GM23338 (cell line): Measurements from ENCODE around the gene PMVK. TPM values are rescaled to one million over a fixed set of nuclear protein-coding genes. Genes with fewer than 3 reads are reported as not detected.

Experiments
- ATAC-seq: fragments of 200-7000 bp; cut with Tn5 transposase; 3 replicates; pipeline ENCODE4 v1.9.1; 2020
- DNase-seq: peaks from one replicate; pipeline ENCODE4 v3.0.0-alpha.2; 2015; ENCODE audit warnings: low spot score
- H2AFZ ChIP-seq: fragments of 200-600 bp; sonication (generic); 2 replicates; pipeline ENCODE4 v1.8.0; 2016; ENCODE audit warnings: antibody characterized with exemption, mild to moderate bottlenecking, moderate library complexity
- H3F3A ChIP-seq: fragments of 200-600 bp; sonication (generic); replicated peaks from 2 replicates; pipeline ENCODE4 v1.8.0; 2017; ENCODE audit warnings: antibody characterized with exemption, mixed run types, low read depth
- H3K27ac ChIP-seq: fragments of 200-600 bp; sonication (generic); 2 replicates; pipeline ENCODE4 v1.6.1; 2016; ENCODE audit warnings: low read depth
- H3K27me3 ChIP-seq: fragments of 200-600 bp; sonication (generic); 2 replicates; pipeline ENCODE4 v1.8.0; 2016; ENCODE audit warnings: mild to moderate bottlenecking, mixed run types, moderate library complexity; ENCODE audit not compliant: insufficient read depth
- H3K36me3 ChIP-seq: fragments of 200-600 bp; sonication (generic); 2 replicates; pipeline ENCODE4 v1.8.0; 2016; ENCODE audit warnings: mild to moderate bottlenecking; ENCODE audit not compliant: insufficient read depth
- H3K4me1 ChIP-seq: fragments of 200-600 bp; sonication (generic); 2 replicates; pipeline ENCODE4 v1.8.0; 2016; ENCODE audit warnings: mild to moderate bottlenecking, moderate library complexity; ENCODE audit not compliant: insufficient read depth
- H3K4me2 ChIP-seq: fragments of 200-600 bp; sonication (generic); 2 replicates; pipeline ENCODE4 v1.7.1; 2017; ENCODE audit warnings: mixed run types
- H3K4me3 ChIP-seq: fragments of 200-600 bp; sonication (generic); 2 replicates; pipeline ENCODE4 v1.6.1; 2016; ENCODE audit warnings: mixed run types
- H3K79me2 ChIP-seq: fragments of 200-600 bp; sonication (generic); replicated peaks from 2 replicates; pipeline ENCODE4 v1.8.0; 2017; ENCODE audit warnings: mild to moderate bottlenecking; ENCODE audit not compliant: insufficient read depth
- H3K9me2 ChIP-seq: fragments of 200-600 bp; sonication (generic); 2 replicates; pipeline ENCODE4 v1.8.0; 2017; ENCODE audit not compliant: insufficient read depth
- H4K20me1 ChIP-seq: fragments of 200-600 bp; sonication (generic); replicated peaks from 2 replicates; pipeline ENCODE4 v1.8.0; 2017; ENCODE audit warnings: mild to moderate bottlenecking; ENCODE audit not compliant: insufficient read depth
- H3K27ac Mint-ChIP-seq: 2 replicates; pipeline ENCODE4 v1.8.0; 2020; ENCODE audit warnings: inconsistent platforms, mild to moderate bottlenecking, moderate library complexity, mixed read lengths
- H3K27me3 Mint-ChIP-seq: 3 replicates; pipeline ENCODE4 v1.8.0; 2022; ENCODE audit warnings: low read depth, mild to moderate bottlenecking, moderate library complexity, mixed read lengths, inconsistent platforms; ENCODE audit not compliant: insufficient read depth, poor library complexity
- H3K36me3 Mint-ChIP-seq: 3 replicates; pipeline ENCODE4 v1.8.0; 2021; ENCODE audit warnings: low read depth, mild to moderate bottlenecking, inconsistent platforms, moderate library complexity, mixed read lengths
- H3K4me1 Mint-ChIP-seq: 3 replicates; pipeline ENCODE4 v1.8.0; 2020; ENCODE audit warnings: mild to moderate bottlenecking, inconsistent platforms, mixed read lengths
- H3K4me3 Mint-ChIP-seq: 3 replicates; pipeline ENCODE4 v1.8.0; 2021; ENCODE audit warnings: moderate library complexity, mild to moderate bottlenecking, inconsistent platforms, mixed read lengths
- H3K9me3 Mint-ChIP-seq: 3 replicates; pipeline ENCODE4 v1.8.0; 2020; ENCODE audit warnings: moderate library complexity, mild to moderate bottlenecking, inconsistent platforms, mixed read lengths
- CREB1 ChIP-seq: fragments of 250-450 bp; sonication (Bioruptor Pico); IDR thresholded peaks from 2 replicates; pipeline ENCODE4 v1.5.0; 2020; ENCODE audit warnings: low read depth, mild to moderate bottlenecking, moderate library complexity
- CTCF ChIP-seq, 2 experiments: fragments of 200-600 bp in 1 of 2; sonication (generic) in 1 of 2; conservative IDR thresholded peaks; 2 replicates each; pipeline versions ENCODE4 v1.5.1 to v1.6.1; 2016 to 2017; ENCODE audit warnings: antibody characterized with exemption in 2 of 2, low read depth in 2 of 2, mild to moderate bottlenecking in 2 of 2, moderate library complexity in 1 of 2
- EZH2 ChIP-seq: fragments of 200-600 bp; sonication (generic); IDR thresholded peaks from one replicate; pipeline ENCODE4 v1.8.0; 2017; ENCODE audit warnings: antibody characterized with exemption, mild to moderate bottlenecking, low read depth; ENCODE audit not compliant: unreplicated experiment
- JUNB ChIP-seq: IDR thresholded peaks from one replicate; pipeline ENCODE4 v1.6.1; 2016; ENCODE audit warnings: antibody characterized with exemption; ENCODE audit not compliant: unreplicated experiment
- NANOG ChIP-seq: IDR thresholded peaks from 2 replicates; pipeline ENCODE4 v1.6.1; 2016; ENCODE audit warnings: antibody characterized with exemption, borderline replicate concordance
- POLR2AphosphoS5 ChIP-seq: IDR thresholded peaks from 2 replicates; pipeline ENCODE4 v1.6.1; 2016; ENCODE audit warnings: antibody characterized with exemption, low read depth
- STAT1 ChIP-seq: IDR thresholded peaks from one replicate; pipeline ENCODE4 v1.6.1; 2016; ENCODE audit warnings: antibody characterized with exemption; ENCODE audit not compliant: unreplicated experiment
- ZNF462 ChIP-seq: fragments of 250-450 bp; sonication (Bioruptor Pico); IDR thresholded peaks from 2 replicates; pipeline ENCODE4 v1.5.0; 2020; ENCODE audit warnings: mild to moderate bottlenecking, moderate library complexity
- polyA plus RNA-seq: library from polyadenylated mRNA; unstranded; fragments of >200 nt; fragmentation: Nextera tagmentation; extraction: Ambion mirVana; gene quantifications from 2 replicates; pipeline ENCODE4 v1.2.1, GENCODE V29; 2016
- total RNA-seq: library from RNA; depleted of rRNA; stranded (reverse); fragments of >200 nt; shearing (Covaris generic); gene quantifications from 2 replicates; pipeline ENCODE4 v1.2.3, GENCODE V29; 2014

PMVK gene
- total and polyA plus RNA-seq, 2 experiments from 2014 or later, result 8.1 to 25.0 TPM

- TF ChIP-seq JUNB (no peak), STAT1 (no peak), EZH2 (no peak), NANOG (no peak), POLR2AphosphoS5 (no peak)
Observed at GRCh38 chr1:154888757-154889156, 47.8 kb downstream of the PMVK start (continued).

DNA sequence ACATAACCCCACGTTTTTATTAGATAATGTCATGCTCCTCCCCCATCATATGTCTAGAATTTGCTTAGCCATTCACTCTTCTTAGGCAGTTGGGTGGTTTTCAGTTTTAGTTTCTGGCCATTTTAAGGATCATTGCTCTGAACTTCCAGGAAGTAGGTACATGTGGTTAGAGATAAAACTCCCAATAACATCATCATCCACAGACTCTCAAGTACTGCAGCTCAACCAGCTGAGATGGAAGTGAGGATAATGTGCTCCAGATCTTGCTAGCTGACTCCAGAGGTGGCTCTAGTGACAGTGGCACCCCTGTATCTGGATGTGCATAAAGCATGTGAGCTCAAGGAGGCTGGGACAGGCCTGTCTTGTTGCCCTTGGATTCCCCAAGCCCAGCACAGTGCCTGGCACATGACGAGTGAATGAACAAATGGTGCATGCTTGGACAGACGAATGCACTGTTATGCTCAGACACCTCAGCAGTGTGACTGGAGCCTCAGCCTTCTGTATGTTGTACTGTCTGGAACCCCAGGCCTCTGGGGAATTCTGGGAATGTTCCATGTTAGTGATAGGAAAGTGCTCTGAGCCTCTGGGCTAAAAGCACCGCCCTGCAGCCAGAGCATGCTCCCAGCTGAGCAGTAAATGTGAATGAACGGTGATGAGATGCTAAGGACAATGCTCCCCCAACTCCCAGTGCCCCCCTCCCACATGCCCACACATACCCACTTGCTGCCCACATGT is 50.1 kb downstream of the PMVK start:
- no peak overlapping the region for H2AFZ ChIP-seq

More for the DNA sequence above, 50.1 kb downstream of the PMVK start:
- Histone ChIP-seq H3K79me2 (no peaks in the 10 kb centered on the region), H3K4me3 (no peak overlapping the region), H3K9me2 (no peaks in the 10 kb centered on the region), H3K36me3 (no peaks in the 10 kb centered on the region), H3F3A (no peaks in the 10 kb centered on the region), H3K27ac (no peak overlapping the region), H3K4me2 (no peak overlapping the region), H4K20me1 (no peaks in the 10 kb centered on the region), H3K4me1 (no peaks in the 10 kb centered on the region), H3K27me3 (no peaks in the 10 kb centered on the region)
- DNase-seq, result no peak
- Mint-ChIP-seq H3K4me3 (no peak overlapping the region; the same call in 2 of the 3 replicates), H3K27ac (no peak overlapping the region), H3K9me3 (no peaks in the 10 kb centered on the region), H3K4me1 (peaks cover 4% of the 10 kb centered on the region; the same call in 2 of the 3 replicates), H3K36me3 (no peaks in the 10 kb centered on the region; the same call in 2 of the 3 replicates), H3K27me3 (peaks cover 7% of the 10 kb centered on the region)
- ATAC-seq, result no peak
- TF ChIP-seq ZNF462 (CRISPR knock-in tag) (no peak), EZH2 (no peak), CREB1 (no peak), POLR2AphosphoS5 (no peak), CTCF (conservative IDR thresholded peaks at IDR 0.05; ENCODE audit: low read depth in 2 of 2) (no peak)
